Effector memory CD8-positive, alpha-beta T cell (primary cell): ENCODE data around the gene SRSF9.

Experiments
- ATAC-seq: fragments of 150-1000 bp; cut with Tn5 transposase; replicated peaks from 2 replicates; pipeline ENCODE4 v1.10.0; 2021; ENCODE audit warnings: mild to moderate bottlenecking, moderate library complexity
- DNase-seq, 3 experiments: peaks; one replicate each; pipeline ENCODE4 v3.0.0; 2021
- H3K27ac Mint-ChIP-seq, 2 donors: one replicate each; pipeline ENCODE4 v1.8.0; 2022; ENCODE audit warnings: mild to moderate bottlenecking in 2 of 2, mixed read lengths in 2 of 2, moderate library complexity in 2 of 2
- H3K27me3 Mint-ChIP-seq, 2 donors: one replicate each; pipeline ENCODE4 v1.8.0; 2022; ENCODE audit warnings: mixed read lengths in 2 of 2
- H3K36me3 Mint-ChIP-seq: one replicate; pipeline ENCODE4 v1.8.0; 2022; ENCODE audit warnings: mild to moderate bottlenecking, moderate library complexity, mixed read lengths; ENCODE audit not compliant: insufficient read depth
- H3K4me1 Mint-ChIP-seq, 2 donors: one replicate each; pipeline ENCODE4 v1.8.0; 2022; ENCODE audit warnings: low read depth in 2 of 2, mixed read lengths in 2 of 2
- H3K4me3 Mint-ChIP-seq, 2 donors: one replicate each; pipeline ENCODE4 v1.8.0; 2022; ENCODE audit warnings: mild to moderate bottlenecking in 2 of 2, mixed read lengths in 2 of 2, moderate library complexity in 2 of 2
- H3K9me3 Mint-ChIP-seq, 2 donors: one replicate each; pipeline ENCODE4 v1.8.0; 2022; ENCODE audit warnings: mixed read lengths in 2 of 2

The SRSF9 gene

DNA sequence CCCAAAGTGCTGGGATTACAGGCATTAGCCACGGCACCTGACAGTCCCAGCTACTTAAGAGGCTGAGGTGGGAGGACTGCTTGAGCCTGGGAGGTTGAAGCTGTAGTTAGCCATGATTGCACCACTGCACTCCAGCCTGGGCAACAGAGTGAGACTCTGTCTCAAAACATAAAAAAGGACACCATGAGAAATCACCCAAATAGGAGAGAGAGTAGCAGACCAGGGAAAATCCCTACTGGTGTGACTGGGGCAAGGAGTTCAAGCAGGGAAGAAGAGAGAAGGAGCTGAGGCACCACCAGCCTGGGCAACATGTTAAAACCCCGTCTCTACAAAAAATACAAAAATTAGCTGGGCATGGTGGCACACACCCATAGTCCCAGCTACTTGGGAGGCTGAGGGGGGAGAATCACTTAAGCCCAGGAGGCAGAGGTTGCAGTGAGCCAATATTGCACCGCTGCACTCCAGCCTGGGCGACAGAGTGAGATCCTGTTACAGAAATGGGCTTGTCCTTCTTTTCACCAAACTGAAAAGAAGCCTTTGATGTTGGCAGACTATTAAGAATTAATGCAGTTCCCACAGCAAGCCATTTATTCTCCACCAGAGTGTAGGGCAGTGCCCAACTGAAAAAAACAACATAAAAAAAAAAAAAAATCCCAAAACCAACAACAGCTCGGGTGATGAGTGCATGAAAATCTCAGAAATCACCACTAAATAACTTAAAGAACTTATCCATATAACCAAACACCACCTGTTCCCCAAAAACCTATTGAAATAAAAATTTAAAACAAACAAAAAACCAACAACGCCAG is 4.5 kb upstream of the SRSF9 start:
- no peak overlapping the region for H3K4me3 Mint-ChIP-seq
- peak overlapping the region in 1 of 2 donors; percentile 65 for H3K27ac Mint-ChIP-seq
- H3K36me3 Mint-ChIP-seq = peaks cover 14% of the 10 kb centered on the region
- H3K27me3 Mint-ChIP-seq = no peaks in the 10 kb centered on the region
- H3K9me3 Mint-ChIP-seq = no peaks in the 10 kb centered on the region
- ATAC-seq (no peak), DNase-seq (no peak)
- peaks cover 29 to 37% of the 10 kb centered on the region in 2 donors for H3K4me1 Mint-ChIP-seq

DNA sequence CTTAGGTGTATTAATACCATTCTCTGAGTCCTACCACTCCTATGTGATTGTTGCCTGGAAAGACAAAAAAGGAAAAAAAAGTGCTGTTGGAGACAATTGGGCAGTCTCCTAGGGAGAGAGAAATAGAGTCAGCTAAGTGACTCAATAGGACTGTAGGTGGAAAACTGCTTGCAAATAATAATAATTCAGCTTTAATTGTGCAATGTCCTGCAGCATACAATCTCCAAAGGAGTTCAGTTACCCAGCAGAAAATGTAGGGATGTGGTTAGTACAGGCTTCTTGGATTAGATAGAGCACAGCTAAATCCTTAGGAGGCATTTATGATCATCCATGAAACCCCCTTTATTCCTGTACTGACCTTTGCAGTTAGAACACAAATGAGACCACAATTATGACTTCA is 3.0 kb upstream of the SRSF9 start:
- Mint-ChIP-seq H3K27me3 (no peaks in the 10 kb centered on the region), H3K4me3 (no peak overlapping the region), H3K9me3 (no peaks in the 10 kb centered on the region), H3K4me1 (peaks cover 40 to 47% of the 10 kb centered on the region in 2 donors), H3K36me3 (peaks cover 22% of the 10 kb centered on the region), H3K27ac (peak overlapping the region in 1 of 2 donors; percentile 18)
- DNase-seq (no peak), ATAC-seq (no peak)

DNA sequence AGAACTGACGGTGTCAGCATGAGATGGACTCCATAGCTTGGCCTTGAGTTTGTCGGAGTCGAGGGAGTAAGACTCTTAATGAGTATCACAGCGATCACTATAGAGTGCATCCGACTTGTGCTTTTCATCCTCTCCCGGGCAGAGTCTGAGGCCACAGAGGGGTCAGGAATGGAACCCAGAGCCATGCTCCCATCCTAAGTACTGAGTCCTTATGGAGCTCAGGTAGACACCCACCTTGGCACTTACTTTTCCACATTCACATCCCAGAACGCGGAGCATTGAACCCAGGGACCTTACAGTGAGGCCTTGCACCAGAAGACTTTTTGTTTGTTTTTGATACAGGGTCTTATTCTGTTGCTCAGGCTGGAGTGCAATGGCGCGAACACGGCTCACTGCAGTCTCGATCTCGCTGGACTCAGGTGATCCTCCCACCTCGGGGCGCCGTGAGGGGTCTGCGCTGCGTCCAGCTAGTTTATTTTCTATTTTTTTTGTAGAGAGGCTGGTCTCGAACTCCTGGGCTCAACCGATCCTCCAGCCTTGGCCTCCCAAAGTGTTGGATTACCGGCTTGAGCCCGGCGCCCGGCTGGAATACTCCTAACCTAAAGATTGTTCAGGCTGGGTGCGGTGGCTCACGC is 719 bp upstream of the SRSF9 start:
- Mint-ChIP-seq H3K4me3 (peak overlapping the region; percentile 88 to 92), H3K36me3 (peaks cover 43% of the 10 kb centered on the region), H3K27ac (peak overlapping the region; percentile 91 to 92), H3K9me3 (no peaks in the 10 kb centered on the region), H3K27me3 (no peaks in the 10 kb centered on the region), H3K4me1 (peaks cover 43 to 51% of the 10 kb centered on the region in 2 donors)
- DNase-seq (no peak), ATAC-seq (peak; percentile 11)

DNA sequence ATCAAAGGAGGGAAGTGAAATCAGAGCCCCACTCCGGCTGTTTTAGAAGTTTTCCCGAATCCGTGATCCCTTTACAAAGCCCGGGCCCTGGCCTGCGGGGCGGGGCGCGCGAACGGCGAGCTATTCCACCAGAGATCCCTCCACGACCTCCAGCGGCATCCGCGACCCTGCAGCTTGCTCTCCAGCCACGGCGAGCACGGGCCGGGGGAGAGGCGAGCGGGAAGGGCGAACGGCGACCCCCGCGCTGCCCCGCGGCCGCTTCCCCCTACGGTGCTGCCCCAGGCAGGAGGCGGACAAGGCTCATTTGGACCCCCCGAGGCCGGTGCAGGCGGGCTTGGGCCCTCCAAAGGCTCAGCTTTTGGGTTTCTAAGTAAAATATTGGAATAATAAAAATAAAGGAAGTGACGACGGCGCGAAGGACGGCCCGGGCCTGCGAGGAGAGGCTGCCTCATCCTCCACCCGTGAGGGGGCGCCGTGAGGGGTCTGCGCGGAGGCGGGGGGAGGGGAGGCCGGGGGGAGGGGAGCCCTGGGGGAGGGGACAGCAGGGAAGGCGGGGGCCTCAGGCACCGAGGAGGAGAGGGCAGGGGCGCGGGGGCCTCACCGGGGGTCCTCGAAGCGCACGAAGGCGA is 613 bp downstream of the SRSF9 start:
- H3K4me3 Mint-ChIP-seq = peak overlapping the region; percentile 88 to 92
- H3K4me1 Mint-ChIP-seq = peaks cover 41 to 43% of the 10 kb centered on the region in 2 donors
- H3K36me3 Mint-ChIP-seq = peaks cover 56% of the 10 kb centered on the region
- DNase-seq (peak in 2 of 3 experiments; percentile 9 to 18), ATAC-seq (peak; percentile 38)
- peak overlapping the region; percentile 91 to 92 for H3K27ac Mint-ChIP-seq
- no peaks in the 10 kb centered on the region for H3K27me3 Mint-ChIP-seq
- no peaks in the 10 kb centered on the region for H3K9me3 Mint-ChIP-seq

- Mint-ChIP-seq H3K27me3 (no peaks in the 10 kb centered on the region), H3K9me3 (no peaks in the 10 kb centered on the region), H3K27ac (peak overlapping the region; percentile 91 to 92), H3K4me3 (peak overlapping the region; percentile 88 to 92), H3K4me1 (peaks cover 37 to 43% of the 10 kb centered on the region in 2 donors), H3K36me3 (peaks cover 62% of the 10 kb centered on the region)
- no peak for ATAC-seq
- no peak for DNase-seq
Measured at GRCh38 chr12:120468325-120468820, 1.2 kb downstream of the SRSF9 start.

- Mint-ChIP-seq H3K4me3 (peak overlapping the region; percentile 88 to 92), H3K27me3 (no peaks in the 10 kb centered on the region), H3K4me1 (peaks cover 33 to 35% of the 10 kb centered on the region in 2 donors), H3K27ac (peak overlapping the region; percentile 91 to 92), H3K9me3 (no peaks in the 10 kb centered on the region), H3K36me3 (peaks cover 71% of the 10 kb centered on the region)
- ATAC-seq (no peak), DNase-seq (no peak)
Measured at GRCh38 chr12:120467439-120467838, 2.1 kb downstream of the SRSF9 start.

- H3K9me3 Mint-ChIP-seq = no peaks in the 10 kb centered on the region
- H3K27me3 Mint-ChIP-seq = no peaks in the 10 kb centered on the region
- H3K36me3 Mint-ChIP-seq = peaks cover 78% of the 10 kb centered on the region
- H3K27ac Mint-ChIP-seq = peak overlapping the region in 1 of 2 donors; percentile 92
- DNase-seq = peak; percentile 27 to 44 (median 36)
- H3K4me1 Mint-ChIP-seq = peaks cover 28 to 30% of the 10 kb centered on the region in 2 donors
- no peak for ATAC-seq
- H3K4me3 Mint-ChIP-seq = peak overlapping the region; percentile 88 to 92
Measured at GRCh38 chr12:120466560-120467315, 2.8 kb downstream of the SRSF9 start.

- no peak overlapping the region for H3K27ac Mint-ChIP-seq
- peaks cover 27% of the 10 kb centered on the region in 2 donors for H3K4me1 Mint-ChIP-seq
- H3K27me3 Mint-ChIP-seq = no peaks in the 10 kb centered on the region
- H3K9me3 Mint-ChIP-seq = no peaks in the 10 kb centered on the region
- DNase-seq (no peak), ATAC-seq (no peak)
- peaks cover 83% of the 10 kb centered on the region for H3K36me3 Mint-ChIP-seq
- H3K4me3 Mint-ChIP-seq = peak overlapping the region in 1 of 2 donors; percentile 12
Measured at GRCh38 chr12:120465756-120466155, 3.8 kb downstream of the SRSF9 start.

DNA sequence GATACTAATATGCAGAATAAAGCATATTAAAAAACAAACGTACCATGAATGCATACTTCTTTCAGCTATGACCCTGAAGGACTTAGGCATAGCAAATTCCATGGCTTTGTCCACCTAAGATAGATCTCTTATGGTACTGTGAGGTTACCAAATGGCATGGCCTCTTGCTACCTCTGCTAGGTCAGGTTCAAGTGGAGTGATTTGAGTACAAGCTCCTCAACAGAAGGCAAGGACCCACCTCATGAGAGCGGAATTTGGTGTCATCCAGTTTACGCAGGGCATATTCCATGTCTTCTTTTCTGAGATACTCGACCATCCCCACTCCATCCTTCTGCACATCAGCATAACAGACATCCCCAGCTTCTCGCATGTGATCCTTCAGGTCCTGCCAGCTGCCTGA is 5.8 kb downstream of the SRSF9 start:
- H3K4me3 Mint-ChIP-seq = no peak overlapping the region

GRCh38 chr12:120462099-120462640 is 7.4 kb downstream of the SRSF9 start:
- no peak for ATAC-seq
- H3K36me3 Mint-ChIP-seq = peaks cover 96% of the 10 kb centered on the region
- H3K4me1 Mint-ChIP-seq = peaks cover 5 to 9% of the 10 kb centered on the region in 2 donors
- no peaks in the 10 kb centered on the region for H3K27me3 Mint-ChIP-seq
- no peaks in the 10 kb centered on the region for H3K9me3 Mint-ChIP-seq
- no peak for DNase-seq
- H3K4me3 Mint-ChIP-seq = no peak overlapping the region
- H3K27ac Mint-ChIP-seq = peak overlapping the region in 1 of 2 donors; percentile 32

More for the DNA sequence above, 5.8 kb downstream of the SRSF9 start:
- no peak for DNase-seq
- H3K4me1 Mint-ChIP-seq = peaks cover 17 to 21% of the 10 kb centered on the region in 2 donors
- no peak overlapping the region for H3K27ac Mint-ChIP-seq
- no peak for ATAC-seq
- no peaks in the 10 kb centered on the region for H3K9me3 Mint-ChIP-seq
- H3K27me3 Mint-ChIP-seq = no peaks in the 10 kb centered on the region
- H3K36me3 Mint-ChIP-seq = peaks cover 91% of the 10 kb centered on the region

- Mint-ChIP-seq H3K36me3 (peaks cover 92% of the 10 kb centered on the region), H3K27me3 (no peaks in the 10 kb centered on the region), H3K9me3 (no peaks in the 10 kb centered on the region), H3K4me1 (no peaks in the 10 kb centered on the region), H3K4me3 (no peak overlapping the region), H3K27ac (no peak overlapping the region)
- no peak for ATAC-seq
- no peak for DNase-seq
Measured at GRCh38 chr12:120460157-120460556, 9.4 kb downstream of the SRSF9 start.

DNA sequence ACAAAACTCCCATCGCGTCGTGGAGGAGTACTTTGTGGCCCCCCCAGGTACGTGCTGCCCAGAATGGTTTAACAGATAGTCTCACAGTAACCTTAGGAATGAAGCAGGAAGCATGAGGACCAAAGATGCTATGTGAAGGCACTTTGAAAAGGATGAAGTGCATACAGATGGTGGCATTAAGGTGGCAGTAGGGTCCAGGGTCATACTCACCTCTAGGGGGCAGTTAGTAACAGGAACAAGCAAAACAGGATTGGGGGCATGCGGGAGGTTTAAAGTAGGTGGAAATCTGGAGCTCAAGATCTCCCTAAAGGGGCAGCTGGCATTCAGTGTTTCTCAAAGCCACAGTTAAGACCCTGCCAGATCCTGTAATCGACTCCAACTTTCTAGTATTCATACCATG is 12.4 kb downstream of the SRSF9 start:
- H3K27ac Mint-ChIP-seq = peak overlapping the region; percentile 26 to 62
- H3K9me3 Mint-ChIP-seq = no peaks in the 10 kb centered on the region
- ATAC-seq = peak; percentile 27
- no peak for DNase-seq
- H3K27me3 Mint-ChIP-seq = no peaks in the 10 kb centered on the region
- no peaks in the 10 kb centered on the region for H3K4me1 Mint-ChIP-seq
- H3K36me3 Mint-ChIP-seq = peaks cover 77% of the 10 kb centered on the region
- H3K4me3 Mint-ChIP-seq = no peak overlapping the region

DNA sequence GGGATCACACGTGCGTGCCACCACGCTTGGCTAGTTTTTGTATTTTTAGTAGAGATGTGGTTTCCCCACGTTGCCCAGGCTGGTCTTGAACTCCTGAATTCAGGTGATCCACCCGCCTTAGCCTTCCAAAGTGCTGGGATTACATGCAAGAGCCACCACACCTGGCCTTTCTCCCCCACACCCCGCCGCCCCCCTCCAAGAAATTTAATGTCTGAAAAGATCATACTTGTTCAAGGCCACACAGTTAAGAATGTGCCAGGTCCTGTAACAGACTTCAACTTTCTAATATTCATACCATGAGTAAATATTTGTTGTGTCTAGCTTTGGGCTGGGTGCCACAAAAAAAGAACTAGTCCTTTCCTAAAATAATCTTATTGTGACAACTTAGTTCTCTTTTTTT is 14.2 kb downstream of the SRSF9 start:
- Mint-ChIP-seq H3K27ac (peak overlapping the region; percentile 20 to 44), H3K9me3 (no peaks in the 10 kb centered on the region), H3K36me3 (peaks cover 69% of the 10 kb centered on the region), H3K4me3 (no peak overlapping the region), H3K4me1 (no peaks in the 10 kb centered on the region), H3K27me3 (no peaks in the 10 kb centered on the region)
- DNase-seq (no peak), ATAC-seq (no peak)
